Activated T-cell treated with anti-CD3 and anti-CD28 coated beads for 48 hours (primary cell): Measurements from ENCODE around the gene USP46.

ENCODE experiments used
- DNase-seq: peaks from one replicate; pipeline ENCODE4 v3.0.0-alpha.2; 2020; ENCODE audit warnings: low read depth

Gene USP46

DNA sequence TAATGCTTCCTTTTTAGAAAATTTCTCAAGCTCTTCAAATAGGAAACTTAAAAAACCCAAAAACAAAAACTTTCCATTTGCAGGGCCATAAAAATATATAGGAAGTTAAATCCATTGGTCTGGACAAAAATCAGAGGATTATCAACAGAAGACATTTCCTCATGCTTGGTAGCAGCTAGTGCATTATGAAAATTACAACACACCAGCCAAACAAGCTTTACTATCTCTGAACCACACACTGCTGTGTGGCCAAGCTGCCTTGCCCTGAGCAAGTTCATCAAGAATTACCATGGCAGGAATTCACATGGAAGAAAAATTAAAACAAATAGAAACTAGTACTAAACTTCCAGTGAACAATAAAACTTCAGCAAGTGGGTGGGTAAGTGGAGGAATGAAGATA, 3.6 kb downstream of the USP46 start:
- DNase-seq, result no peak

GRCh38 chr4:52651996-52652672, 7.0 kb downstream of the USP46 start:
- no peak for DNase-seq

GRCh38 chr4:52648836-52649235, 10.3 kb downstream of the USP46 start:
- no peak for DNase-seq

GRCh38 chr4:52646741-52647140, 12.4 kb downstream of the USP46 start:
- no peak for DNase-seq

GRCh38 chr4:52646096-52646495, 13.0 kb downstream of the USP46 start:
- DNase-seq, result no peak

- no peak for DNase-seq
These were observed 13.8 kb downstream of the USP46 start for GRCh38 chr4:52645300-52645699.

DNA sequence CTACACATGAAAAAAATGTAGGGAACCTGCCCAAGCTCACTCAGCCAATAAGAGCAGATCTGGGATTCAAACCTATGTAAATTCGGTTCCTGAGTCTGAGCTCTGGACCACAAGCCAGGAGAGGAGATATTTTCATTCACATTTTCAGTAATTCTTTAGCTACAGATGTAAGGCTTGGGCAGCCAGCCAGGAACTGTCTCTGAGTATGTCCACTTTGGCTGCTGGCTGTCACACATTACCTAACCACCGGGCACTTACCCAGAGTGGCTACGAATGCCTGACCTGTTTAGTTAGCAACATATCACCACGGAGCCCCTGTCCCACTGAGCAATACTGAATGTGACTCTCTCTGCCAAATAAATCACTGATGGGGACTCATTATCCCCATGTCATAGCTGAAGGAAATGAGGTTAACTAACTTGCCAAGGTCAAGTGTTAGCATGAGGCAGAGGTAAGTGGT, 15.3 kb downstream of the USP46 start:
- DNase-seq, result no peak

GRCh38 chr4:52643190-52643589, 15.9 kb downstream of the USP46 start:
- DNase-seq, result no peak

DNA sequence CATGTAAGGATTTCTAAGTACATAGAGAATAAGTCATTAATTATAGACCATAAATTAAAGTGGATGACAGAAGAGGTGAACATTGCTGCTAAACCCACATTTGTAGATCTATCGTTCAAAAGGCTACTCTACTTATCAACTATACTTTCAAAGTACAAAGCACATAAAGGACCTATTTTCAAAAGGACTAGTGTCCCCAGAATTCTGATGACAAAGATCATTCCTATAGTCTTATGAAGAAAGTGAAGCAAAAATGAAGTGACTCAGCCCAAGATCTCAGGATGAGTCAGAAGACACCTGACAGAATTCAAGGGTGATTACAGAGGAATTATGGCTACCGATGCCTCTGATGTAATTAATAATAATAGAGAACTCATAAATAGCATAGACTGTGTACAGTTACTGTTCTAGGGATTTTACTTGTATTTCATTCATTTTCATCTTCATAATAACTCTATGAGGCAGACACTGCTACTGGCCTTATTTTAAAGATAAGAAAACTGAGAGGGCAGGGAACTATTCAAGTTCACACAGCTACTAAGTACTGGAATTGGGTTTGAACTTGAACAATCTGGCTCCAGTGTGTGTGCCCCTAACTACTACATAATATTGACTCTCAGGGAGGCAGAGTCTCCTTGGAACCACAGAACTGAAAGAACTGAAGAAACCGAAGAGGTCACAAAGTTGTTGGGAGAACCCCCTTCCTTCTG, 17.1 kb downstream of the USP46 start:
- no peak for DNase-seq

GRCh38 chr4:52640808-52641565, 18.1 kb downstream of the USP46 start:
- no peak for DNase-seq

GRCh38 chr4:52638717-52639116, 20.4 kb downstream of the USP46 start:
- no peak for DNase-seq

DNA sequence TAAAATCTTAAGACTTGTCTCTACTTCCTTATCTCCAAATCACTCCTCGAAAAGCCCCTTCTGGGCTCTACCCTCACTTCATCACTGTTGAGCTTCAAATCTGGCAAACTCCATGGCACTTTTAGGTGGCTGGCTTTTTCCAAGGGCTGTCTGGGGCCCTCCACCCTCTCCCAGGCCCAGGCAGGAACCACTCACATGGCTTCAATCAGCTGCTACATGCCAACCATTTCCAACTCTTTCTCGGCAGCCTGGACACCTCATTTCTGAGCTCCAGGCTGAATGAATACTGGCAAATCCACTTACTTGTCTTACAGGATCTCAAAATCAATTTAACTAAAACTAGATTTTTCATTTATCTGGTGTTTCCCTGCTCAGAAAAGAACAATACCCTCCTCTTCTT, 22.0 kb downstream of the USP46 start:
- DNase-seq, result no peak

GRCh38 chr4:52635560-52635959, 23.5 kb downstream of the USP46 start:
- DNase-seq, result no peak

- DNase-seq, result no peak
These were observed 24.0 kb downstream of the USP46 start for GRCh38 chr4:52635130-52635529.

DNA sequence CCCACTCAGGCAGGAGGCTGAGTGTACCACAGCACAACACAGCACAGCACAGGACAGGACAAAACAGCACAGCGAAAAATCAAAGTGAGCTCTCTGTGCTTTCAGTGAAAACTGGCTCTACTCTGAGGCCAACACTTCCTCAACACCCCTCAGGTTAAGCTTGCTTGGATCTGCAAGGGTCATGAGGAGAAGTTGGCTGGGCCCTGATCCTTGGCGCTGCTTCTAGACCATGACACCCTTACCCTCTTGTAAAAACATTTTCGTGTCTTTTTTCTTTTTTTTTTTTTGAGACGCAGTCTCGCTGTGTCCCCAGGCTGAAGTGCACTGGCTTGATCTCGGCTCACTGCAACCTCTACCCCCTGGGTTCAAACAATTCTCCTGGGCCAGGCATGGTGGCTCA, 25.3 kb downstream of the USP46 start:
- DNase-seq, result no peak

GRCh38 chr4:52628974-52629373, 30.1 kb downstream of the USP46 start:
- DNase-seq, result no peak

DNA sequence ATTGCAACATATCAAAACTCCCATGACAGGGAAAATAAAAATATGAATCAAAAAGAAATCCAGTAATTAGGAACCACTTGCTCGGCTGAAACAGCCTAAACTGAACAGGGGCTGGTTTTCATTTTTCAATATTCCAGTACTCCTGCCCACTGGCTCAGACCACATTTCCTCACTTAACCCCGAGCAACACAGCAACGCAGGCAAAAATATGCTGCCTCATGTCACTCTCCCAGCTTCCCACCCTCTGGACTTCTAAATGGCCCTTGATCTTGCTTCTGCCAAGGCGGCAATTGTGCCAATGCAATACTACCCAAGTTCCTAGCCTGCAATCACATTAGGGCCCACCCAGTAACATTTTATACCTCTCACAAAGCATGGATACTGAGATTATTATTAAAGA, 30.6 kb downstream of the USP46 start:
- DNase-seq, result no peak

GRCh38 chr4:52627876-52628275, 31.2 kb downstream of the USP46 start:
- no peak for DNase-seq

DNA sequence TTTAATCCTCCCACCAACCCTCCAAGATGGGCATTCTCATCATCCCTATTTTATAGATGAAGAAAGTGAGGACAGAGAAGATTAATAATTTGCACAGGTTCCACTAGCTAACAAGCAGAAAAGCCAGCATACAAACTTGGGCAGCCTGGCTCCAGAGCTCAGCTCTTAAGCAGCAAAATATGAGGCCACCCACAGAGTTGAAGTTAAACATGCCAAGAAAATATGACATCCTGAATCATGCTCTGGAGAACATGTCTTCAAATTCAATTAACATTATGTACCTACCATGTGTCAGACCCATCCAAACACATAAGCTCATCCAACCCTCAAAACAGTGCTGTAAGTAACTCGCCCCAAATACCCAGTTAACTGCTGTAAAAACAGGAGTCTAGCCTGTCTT, 33.9 kb downstream of the USP46 start:
- DNase-seq, result no peak

GRCh38 chr4:52622564-52622963, 36.5 kb downstream of the USP46 start:
- no peak for DNase-seq

- no peak for DNase-seq
These were observed 37.5 kb downstream of the USP46 start for GRCh38 chr4:52621567-52621966.

DNA sequence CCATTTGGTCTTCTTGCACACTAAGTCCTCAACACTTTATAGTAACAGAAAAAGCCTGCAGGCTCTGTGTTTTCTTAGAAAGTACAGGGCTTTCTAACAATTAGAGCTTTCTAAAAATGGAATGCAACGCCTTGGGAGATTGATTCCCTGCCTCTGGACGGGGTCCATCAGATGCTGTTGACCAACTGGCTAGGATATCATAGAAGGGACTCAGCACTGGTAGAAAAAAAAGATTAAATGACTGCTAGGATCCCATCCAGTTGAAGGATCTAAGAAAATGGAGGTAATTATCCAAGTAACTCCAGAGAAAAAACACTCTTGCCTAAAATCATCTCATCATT, 39.5 kb downstream of the USP46 start:
- no peak for DNase-seq
